DMS153 treated with DMSO at 0.1 percent for 48 hours (cell line): ENCODE data around the gene CFAP61.
A peak's percentile ranks its signal among the peaks of the same experiment; 100 is the strongest.
"Not testable (repeated sequence)": the region's sequence is repeated elsewhere in the genome, so short reads cannot be mapped to it uniquely, and the experiment has no call there.

Experiments
- DNase-seq: peaks from one replicate; lab custom pipeline; 2025; ENCODE audit not compliant: unreplicated experiment; lab: John Stamatoyannopoulos, UW

The CFAP61 gene

DNA sequence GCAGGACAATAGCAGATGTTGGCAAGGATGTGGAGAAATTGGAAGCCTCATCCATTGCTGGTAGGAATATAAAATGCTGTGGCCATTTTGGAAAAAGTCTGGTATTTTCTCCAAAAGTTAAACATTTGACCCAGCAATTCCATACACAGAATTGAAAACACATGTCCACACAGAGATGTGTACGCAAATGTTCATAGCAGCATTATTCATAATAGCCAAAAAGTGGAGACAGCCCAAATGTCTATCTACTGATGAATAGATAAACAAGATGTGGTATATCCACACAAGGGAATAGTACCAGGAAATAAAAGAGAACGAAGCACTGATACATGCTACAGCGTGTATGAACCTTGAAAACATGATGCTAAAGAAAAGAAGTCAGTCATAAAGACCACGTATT, 40.5 kb downstream of the CFAP61 start:
- DNase-seq = no peak

DNA sequence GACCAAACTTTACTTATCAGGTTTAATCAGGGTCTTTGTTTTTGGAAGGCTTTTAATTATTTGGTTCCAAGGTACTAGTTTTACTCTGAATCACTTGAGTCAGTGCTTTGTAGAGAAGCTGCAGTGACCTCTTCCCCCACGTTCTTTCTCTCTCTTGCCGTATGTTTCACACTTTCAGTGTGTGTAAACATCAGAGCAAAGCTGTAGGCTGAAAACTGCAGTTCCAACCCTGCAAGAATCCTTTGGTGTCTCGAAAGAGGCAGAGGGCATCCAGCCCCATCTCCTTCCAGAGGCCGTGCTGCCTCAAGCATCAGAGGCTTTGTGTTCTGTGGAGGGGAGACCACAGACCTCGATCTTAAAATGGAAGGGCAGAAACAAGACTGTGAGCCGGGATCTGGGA, 42.1 kb downstream of the CFAP61 start:
- DNase-seq = no peak

DNA sequence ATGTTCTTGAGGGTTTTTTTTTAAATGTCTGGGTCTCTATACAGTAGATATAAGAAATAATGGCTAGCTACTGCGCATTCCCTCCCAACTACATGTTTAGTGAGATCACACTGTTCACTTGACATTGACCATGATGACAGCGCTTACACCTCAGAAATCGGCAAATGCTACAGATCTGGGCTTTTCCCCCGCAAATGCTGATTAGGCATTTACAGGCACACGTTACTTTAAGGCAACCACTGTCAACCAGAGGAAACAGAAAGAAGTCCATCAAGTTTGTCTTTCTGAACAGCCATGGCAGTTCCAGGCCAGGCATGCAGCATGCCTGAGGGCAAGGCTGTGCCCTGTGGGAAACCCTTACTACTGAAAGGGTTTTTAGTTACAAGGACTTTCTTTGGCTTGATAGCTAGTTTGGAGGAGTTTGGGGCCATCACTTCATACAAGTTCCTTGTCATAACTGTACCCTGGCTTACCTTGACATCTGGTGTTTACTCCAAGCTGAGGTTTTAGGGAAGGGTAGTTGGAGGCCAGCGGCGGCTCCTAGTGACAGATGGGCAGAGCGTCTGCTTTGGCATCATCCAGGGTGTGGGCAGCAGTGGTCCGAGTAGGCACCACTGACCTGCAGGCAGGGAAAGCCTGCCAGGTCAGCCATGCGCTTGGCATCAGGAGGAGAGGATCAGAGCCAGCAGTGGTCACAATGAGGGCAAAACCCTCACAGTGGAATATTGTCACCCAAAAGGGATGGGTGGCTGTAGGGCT, 43.0 kb downstream of the CFAP61 start:
- DNase-seq = no peak

DNA sequence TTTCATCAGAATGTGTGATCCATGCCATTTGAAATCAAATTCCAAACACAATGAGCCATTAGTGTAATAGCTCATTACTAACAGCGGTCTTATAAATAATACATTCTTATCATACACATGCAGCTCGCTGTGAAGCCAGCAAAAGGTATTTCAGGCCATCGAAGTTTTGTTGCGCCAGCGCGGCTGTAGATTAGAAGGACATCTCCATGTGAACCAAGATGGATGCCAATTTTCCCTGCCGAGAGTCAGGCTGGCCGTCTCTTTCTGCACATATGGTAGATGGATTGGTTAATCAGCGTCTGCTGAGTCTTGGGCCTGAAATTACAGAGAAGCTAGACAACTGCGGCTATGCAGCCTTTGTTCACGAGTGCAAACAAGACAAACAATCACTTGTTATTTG, 44.1 kb downstream of the CFAP61 start:
- no peak for DNase-seq

DNA sequence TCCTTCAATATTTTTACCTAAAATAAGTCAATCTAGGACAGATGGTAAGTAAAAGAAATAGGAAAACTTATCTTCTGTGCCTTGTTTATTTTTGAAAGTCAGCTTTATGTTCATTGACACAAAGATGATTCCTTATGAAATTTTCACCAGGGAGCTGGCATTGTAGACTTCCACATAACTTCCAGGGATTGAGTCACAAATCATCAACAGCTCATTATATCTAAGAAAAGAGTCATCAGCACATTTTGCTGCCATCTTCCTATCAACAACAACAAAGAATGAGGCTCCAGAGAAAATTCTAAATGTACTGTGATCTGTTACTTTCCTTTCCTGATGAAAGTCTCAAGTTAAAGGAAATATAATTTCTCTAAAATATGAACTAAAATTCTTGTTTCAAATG, 48.5 kb downstream of the CFAP61 start:
- no peak for DNase-seq

DNA sequence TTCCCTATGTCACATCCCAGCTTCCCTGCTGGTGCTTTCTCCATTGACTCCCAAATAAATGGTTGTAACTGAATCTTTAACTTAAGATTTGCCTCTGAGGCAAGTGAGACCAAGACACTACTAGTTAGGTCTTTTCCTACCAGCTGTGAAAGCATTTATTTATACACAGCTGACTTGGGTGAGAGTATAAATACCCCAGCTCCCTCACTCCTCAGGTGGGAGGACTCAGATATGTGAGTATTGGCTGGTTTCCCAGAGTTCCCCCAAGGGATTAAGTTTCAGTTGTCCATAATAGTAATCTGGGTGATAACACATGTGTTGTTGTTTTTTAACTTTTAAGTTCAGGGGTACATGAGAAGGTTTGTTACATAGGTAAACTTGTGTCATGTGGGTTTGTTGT, 49.8 kb downstream of the CFAP61 start:
- no peak for DNase-seq

DNA sequence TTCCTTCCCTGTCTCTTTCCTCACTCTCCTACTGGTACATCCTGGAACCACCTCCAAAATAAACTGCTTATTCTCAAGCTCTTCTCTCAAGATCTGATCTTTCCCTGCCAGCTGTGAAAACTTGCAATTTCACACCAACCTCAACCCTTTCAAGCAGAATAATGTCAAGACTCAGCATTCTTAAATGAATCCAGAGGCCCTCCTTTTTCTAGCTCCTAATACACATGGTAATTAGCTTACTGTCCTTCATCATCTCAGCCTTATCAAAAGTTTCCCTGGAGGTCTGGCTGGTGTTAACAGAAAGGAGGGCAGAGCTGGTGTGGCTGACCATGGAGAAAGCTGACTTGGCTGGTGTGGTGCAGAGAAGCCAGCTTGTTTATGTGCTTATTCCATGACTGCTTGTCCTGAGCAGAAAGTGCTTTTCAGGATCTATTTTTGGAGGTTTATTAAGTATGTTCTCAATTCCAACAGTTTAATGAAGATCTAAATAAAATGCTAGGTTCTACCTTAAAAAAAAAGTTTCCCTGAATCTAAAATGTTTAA, 50.5 kb downstream of the CFAP61 start:
- no peak for DNase-seq

DNA sequence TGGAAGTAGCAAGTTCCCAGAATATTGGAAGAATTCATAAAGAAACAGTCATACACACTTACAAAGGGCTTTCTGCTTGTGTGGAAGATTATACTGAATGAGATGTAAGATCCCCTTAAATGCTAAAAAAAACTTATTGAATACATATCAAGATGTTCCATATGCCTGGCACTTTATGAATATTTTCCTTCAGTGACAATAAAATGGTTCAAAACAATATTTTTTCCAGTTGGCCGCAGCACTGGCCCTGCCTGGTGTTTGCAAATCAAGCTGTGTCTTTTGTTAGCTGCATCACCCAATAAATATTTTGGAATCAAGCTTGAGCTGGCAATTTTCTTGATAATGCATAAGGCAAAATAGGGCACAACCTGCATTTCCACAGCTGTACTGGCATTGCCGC, 51.2 kb downstream of the CFAP61 start:
- no peak for DNase-seq

DNA sequence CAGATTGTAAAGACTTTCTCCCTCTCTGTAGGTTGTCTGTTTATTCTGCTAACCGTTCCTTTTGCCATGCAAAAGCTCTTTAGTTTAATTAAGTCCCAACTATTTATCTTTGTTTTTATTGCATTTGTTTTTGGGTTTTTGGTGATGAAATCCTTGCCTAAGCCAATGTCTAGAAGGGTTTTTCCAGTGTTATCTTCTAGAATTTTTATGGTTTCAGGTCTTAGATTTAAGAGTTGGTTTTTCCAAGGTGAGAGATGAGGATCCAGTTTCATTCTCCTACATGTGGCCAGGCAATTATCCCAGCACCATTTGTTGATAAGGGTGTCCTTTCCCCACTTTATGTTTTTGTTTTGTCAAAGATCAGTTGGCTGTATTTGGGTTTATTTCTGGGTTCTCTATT, 70.9 kb downstream of the CFAP61 start:
- DNase-seq = not testable (repeated sequence)

DNA sequence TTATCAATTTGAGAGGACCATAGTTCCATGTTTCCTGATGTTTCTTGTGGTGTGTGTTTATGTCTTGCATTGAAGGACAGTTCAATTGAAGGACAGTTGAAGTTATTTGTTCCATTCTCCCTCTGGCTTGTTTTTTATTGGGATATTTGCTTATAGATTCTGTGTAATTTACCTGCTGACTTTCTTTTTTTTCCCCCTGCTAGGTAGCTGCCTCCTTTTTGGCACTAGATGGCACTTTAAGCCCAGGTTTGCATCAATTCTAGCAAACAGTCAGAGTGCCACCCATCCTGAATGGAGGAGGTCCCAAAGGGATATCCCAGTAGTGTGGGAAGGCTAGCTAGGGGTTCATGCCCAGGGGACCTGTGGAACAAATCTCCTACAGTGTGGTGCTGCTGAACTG, 78.1 kb downstream of the CFAP61 start:
- peak; percentile 67 for DNase-seq

DNA sequence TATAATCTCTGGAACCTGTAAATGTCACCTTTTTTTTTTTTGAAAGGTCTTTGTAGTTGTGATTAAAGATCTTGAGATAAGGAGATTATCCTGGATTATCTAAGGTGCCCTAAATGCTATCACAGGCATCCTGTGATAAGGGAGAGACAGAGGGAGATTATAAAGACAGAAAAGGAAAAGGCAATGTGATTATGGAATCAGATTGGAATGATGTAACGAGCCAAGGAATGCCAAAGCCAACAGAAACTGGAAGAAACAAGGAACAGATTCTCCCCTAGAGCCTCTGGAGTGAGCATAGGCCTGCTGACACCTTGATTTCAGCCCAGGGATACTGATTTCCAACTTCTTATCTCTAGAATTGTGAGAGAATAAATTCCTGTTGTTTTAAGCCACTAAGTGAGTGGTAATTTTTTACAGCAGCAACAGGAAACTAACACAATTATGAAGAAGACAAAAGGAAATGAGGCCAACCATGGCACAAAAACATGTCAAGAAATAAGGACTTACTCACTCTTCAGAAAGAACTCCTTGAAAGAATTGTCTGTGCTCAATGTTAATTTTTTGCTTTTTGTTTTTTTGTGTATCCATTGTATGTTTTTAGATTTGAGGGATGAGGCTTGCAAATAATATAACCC, 82.7 kb downstream of the CFAP61 start:
- DNase-seq = no peak

DNA sequence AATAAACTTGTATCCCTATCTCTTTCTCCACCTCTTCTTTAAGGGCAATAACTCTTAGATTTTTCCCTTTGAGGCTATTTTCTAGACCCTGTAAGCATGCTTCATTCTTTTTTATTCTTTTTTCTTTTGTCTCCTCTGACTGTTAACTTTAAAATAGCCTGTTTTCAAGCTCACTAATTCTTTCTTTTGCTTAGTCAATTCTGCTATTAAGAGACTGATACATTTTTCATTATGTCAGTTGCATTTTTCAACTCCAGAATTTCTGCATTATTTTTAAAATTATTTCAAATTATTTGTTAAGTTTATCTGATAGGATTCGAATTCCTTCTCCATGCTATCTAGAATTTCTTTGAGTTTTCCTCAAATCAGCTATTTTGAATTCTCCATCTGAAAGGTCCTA, 84.0 kb downstream of the CFAP61 start:
- DNase-seq = no peak

DNA sequence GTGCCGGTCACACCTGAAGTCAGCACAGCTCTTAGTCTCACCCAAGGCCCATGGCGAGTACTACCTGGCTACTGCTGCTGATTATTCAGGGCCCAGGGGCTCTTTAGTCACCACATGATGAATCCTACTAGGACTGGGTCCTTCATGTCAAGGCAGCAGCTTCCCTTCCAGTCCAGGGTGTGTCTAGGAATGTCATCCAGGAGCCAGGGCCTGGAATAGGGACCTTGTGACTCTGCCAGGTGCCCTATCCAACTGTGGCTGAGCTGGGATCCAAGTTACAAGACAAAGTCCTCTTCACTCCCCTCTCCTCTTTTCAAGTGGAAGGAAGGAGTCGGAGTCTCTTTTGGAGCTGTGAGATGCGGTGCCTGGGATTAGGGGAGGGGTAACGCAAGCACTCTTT, 85.5 kb downstream of the CFAP61 start:
- no peak for DNase-seq

DNA sequence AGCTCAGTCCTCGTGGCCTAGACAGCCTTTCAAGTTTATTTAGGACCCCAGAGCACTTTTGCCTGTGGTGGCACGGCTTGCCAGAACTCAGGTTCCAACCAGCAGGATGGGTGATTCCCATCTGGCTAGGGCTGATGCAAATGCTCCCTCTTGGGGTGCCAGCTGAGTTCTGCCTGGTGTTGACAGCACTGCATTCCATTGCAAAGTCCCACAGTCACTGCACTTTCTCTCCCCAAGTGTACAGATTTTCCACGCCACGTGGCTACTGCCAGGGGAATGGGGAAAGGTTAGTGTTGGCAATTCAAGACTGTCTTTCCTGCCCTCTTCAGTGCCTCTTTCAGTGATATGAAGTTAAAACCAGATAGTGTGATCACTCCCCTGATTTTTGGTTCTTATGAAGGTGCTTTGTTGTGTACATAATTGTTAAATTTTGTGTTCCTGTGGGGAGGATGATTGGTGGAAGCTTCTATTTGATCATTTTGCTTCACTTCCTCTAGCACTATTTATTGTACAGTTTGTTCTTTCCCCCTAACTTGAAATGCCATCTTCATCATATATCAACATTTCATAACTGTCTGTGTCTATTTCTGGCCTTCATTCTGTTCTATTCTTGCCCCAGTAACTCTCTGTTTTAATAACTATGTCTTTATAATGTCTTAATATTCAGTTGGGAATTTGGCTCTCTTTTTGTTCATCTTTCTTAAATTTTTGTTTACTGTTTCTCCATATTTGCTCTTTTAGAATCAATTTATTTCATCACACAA, 86.2 kb downstream of the CFAP61 start:
- DNase-seq = no peak

DNA sequence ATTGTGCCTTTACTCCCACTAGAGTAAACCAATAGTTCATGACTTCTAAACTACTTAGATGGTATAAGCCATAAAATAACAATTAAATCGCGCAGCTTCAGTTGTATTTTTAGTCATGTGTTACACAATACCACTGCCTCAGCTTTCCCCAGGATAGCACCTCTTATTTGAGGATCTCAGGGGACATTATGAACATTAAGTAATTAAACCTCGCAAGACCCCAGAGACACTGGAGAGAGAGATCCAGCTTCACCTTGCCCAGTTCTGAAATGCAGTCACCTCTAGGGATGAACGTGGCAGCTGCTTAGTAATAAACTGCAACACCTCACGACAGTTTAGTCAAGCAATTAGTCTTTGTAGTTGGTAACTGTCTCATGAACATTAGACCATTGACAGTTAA, 87.1 kb downstream of the CFAP61 start:
- DNase-seq = no peak

DNA sequence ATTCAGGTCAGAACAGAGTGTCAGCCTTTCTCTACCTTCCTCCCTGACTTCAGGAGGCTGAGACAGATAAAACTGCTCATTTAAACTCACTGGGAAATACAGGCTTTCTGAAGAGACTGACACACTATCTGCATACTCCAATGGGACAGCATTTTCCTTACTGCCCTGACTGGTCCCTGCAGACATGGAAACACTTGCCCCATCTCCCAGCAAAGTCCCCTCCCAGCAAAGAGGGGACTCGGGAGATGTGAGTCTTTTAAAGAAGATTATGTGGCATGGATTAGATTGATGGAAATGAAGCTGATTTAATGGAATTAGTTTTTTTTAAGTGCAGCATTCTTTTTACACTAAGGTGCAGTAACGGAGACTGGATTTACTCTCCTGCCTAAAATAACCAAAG, 90.8 kb downstream of the CFAP61 start:
- DNase-seq = no peak

DNA sequence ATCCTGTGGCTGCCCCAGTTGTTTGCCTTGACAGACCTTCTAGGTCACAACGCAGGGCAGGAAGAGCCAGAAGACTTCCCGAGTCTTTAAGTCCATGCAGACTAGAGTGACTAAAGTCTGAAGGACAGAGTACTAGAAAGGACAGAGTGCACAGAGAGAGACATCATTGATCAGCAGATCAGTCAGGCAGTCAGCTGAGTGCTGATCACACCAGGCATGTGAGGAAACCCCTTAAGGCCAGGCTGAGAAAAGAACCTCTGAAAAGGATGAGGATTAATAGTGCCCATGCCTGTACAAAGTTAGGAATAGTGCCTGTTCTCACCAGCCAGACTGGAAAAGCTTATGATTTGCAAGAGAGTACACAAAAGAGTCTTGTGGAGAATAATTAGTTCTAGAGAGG, 91.3 kb downstream of the CFAP61 start:
- DNase-seq = no peak

DNA sequence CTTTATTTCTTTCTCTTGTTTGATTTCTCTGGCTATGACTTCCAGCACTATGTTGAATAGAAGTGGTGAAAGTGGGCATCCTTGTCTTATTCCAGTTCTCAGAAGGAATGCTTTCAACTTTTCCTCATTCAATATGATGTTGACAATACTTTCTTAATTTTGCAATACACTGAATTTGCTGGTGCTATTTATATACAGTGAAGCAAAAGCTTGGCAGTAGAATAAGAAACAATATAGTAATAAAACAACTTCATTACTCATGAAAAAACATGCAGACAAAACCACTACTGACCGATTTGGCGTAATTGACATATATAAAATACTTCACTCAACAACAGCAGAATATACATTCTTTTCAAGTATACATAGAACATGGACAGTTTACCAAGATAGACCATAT, 96.4 kb downstream of the CFAP61 start:
- DNase-seq = no peak

DNA sequence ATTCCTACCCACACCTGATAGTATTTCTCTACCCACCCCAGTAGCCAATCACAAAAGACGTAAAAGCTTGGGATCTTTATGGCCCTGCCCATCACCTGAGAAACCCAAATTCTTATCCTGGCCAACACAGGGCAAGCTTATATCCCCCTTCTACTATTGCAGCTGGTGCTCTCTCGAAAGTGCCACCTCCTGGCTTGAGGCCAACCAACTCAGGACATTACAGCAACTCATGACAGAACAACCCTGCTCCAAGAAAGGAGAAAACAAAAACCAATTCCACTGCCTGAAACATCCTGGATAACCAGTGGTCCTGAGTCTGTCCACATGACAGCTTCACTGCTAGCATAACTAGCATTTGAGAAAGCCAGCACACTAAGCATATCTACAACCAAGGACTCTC, 97.9 kb downstream of the CFAP61 start:
- DNase-seq = no peak

DNA sequence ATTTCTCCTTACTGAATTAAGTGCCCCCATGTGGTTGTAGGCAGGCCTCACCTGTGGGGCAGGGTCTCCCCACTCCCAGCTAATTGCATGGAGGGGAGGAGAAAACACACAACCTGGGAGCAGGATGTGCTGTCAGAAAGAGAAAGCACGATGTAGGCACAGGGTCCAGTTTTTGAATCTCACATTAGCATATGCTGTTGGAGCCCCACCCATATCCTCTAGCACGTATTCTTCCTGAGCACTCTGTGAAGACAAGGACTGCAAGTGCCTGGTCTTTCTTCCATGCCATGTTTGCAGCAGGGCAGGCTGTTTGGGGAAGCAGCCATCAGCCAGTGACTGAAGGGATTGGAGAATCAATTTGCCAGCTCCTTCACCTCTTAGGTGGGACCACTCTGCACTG, 108.2 kb downstream of the CFAP61 start:
- no peak for DNase-seq

DNA sequence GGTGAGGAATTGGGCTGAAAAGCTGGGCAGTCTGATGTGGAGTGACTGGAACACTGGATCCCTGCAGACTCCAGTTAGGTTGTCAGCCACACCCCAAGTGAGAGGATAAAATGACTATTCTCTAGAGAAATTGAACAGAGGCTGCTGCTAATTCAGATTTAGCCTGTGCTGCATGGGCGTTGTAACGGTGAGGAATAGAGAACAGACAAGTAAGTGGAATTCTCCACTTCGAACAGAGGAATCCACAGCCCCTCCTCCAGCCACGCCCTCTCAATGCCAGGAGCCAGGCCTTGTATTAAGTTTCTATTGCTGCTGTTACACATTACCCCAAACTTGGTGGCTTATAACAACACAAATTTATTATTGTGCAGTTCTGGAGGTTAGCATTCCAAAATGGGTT, 109.3 kb downstream of the CFAP61 start:
- no peak for DNase-seq

DNA sequence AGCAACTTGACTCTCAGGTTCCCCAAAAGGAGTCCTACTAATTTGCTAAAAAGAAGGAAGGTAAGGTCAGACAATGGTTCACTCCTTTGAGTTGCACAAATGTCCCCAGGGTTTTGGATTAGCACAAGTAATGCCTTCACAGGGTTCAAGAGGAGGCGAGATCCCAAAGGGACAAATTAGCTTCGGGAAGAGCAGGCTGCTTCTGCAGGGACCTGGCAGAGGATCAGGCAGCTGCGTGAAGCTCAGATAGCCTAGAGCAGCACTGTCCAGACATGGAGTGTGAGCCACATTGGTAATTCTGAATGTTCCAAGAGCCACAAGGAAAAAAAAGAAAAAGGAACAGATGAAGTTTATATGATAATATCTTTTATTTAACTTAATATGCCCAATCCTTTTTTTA, 115.4 kb downstream of the CFAP61 start:
- no peak for DNase-seq
